ENCODE results near the gene PHC2.

The PHC2 gene

DNA sequence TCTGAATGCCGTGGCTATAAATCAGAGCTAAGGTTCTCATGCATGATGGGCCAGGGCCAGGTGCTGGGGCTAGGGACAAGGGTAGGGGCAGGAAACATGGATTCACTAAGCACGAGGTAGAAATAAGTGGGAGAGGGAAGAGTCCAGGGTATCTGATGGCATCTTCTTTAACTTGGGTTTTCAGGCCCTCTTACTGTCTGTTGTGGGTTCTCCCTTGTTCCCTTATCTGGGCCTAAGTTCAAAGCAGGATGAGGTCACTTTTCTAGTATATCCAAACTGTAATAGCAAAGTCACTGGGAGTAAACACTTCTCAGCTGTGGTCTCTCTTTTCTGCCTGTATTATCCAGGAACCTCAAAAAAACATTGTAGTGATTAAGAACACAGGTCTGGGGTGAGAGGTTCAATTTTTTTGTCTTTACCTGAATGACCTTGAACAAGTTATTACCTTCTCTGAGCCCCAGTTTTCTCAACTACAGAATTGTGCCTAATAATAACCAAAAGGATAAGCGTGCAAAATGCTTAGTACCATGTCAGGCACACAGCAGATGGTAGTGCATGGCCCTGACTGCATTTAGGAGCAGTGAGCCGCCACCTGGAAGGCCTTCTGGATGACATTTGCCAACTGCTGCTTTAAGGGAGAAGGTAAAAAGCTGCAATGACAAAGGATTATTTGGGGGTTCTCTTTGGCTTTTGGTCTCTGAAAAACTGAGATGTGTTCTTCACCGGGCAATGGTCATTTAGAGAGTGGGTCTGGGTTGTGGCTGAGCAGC lies 56.4 kb downstream of the PHC2 start:
- H3K4me1 ChIP-seq (ENCODE audit: insufficient read depth, low read length, poor library complexity, severe bottlenecking): no peaks in the 10 kb centered on the region
- H3K36me3 ChIP-seq (ENCODE audit: insufficient read depth, low read length): no peaks in the 10 kb centered on the region
- no peak overlapping the region for H3K4me2 ChIP-seq (ENCODE audit: low read depth, low read length, poor library complexity, severe bottlenecking)
- H3K4me3 ChIP-seq (ENCODE audit: low read length, poor library complexity, severe bottlenecking): no peak overlapping the region
- no peaks in the 10 kb centered on the region for H3F3A ChIP-seq (ENCODE audit: low read depth)
- TF ChIP-seq EZH2phosphoT487 (IDR thresholded peaks at IDR 0.05; ENCODE audit: borderline replicate concordance): no peak
- TF ChIP-seq, protein P1, sequence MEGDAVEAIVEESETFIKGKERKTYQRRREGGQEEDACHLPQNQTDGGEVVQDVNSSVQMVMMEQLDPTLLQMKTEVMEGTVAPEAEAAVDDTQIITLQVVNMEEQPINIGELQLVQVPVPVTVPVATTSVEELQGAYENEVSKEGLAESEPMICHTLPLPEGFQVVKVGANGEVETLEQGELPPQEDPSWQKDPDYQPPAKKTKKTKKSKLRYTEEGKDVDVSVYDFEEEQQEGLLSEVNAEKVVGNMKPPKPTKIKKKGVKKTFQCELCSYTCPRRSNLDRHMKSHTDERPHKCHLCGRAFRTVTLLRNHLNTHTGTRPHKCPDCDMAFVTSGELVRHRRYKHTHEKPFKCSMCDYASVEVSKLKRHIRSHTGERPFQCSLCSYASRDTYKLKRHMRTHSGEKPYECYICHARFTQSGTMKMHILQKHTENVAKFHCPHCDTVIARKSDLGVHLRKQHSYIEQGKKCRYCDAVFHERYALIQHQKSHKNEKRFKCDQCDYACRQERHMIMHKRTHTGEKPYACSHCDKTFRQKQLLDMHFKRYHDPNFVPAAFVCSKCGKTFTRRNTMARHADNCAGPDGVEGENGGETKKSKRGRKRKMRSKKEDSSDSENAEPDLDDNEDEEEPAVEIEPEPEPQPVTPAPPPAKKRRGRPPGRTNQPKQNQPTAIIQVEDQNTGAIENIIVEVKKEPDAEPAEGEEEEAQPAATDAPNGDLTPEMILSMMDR (conservative IDR thresholded peaks at IDR 0.05; ENCODE audit: low read length): no peak
- H3K79me2 ChIP-seq (ENCODE audit: insufficient read depth, low read length): no peaks in the 10 kb centered on the region
- H3K27me3 ChIP-seq (ENCODE audit: insufficient read depth, low read length, poor library complexity, severe bottlenecking): no peaks in the 10 kb centered on the region
- no peak overlapping the region for H3K9ac ChIP-seq (ENCODE audit: low read depth, low read length, poor library complexity, severe bottlenecking)
- no peaks in the 10 kb centered on the region for H3K9me3 ChIP-seq (ENCODE audit: insufficient read depth, low read depth, low read length)
- H3K9me2 ChIP-seq (replicated peaks; ENCODE audit: low read depth, low read length): no peaks in the 10 kb centered on the region
- H2AFZ ChIP-seq (ENCODE audit: low read length): no peak overlapping the region
- H4K20me1 ChIP-seq (ENCODE audit: insufficient read depth, low read length, poor library complexity, severe bottlenecking): no peaks in the 10 kb centered on the region

DNA sequence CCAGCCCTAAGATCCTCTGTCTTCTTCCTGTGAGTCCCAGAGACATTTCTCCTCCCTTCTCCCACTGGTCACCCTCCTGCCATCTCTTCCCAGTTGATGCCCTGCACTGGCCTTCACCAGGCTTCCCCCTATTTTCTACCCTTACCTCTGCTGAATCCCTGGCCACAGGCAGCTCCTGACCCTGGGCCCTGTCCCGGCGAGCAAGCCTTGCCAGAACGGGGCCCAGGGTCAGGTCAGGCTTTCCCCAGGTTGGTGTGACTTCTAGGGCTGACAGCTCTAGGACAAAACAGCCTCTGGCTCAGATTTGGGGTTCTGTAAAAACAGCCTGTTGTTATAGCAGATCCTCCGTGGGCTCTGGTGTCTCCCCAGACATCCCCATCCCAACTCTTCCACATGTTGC lies 57.3 kb downstream of the PHC2 start:
- H2AFZ ChIP-seq (ENCODE audit: low read length): no peak overlapping the region
- no peaks in the 10 kb centered on the region for H3K27me3 ChIP-seq (ENCODE audit: insufficient read depth, low read length, poor library complexity, severe bottlenecking)
- H3K4me2 ChIP-seq (ENCODE audit: low read depth, low read length, poor library complexity, severe bottlenecking): no peak overlapping the region
- no peaks in the 10 kb centered on the region for H3F3A ChIP-seq (ENCODE audit: low read depth)
- H4K20me1 ChIP-seq (ENCODE audit: insufficient read depth, low read length, poor library complexity, severe bottlenecking): no peaks in the 10 kb centered on the region
- H3K4me1 ChIP-seq (ENCODE audit: insufficient read depth, low read length, poor library complexity, severe bottlenecking): no peaks in the 10 kb centered on the region
- no peaks in the 10 kb centered on the region for H3K36me3 ChIP-seq (ENCODE audit: insufficient read depth, low read length)
- H3K9ac ChIP-seq (ENCODE audit: low read depth, low read length, poor library complexity, severe bottlenecking): no peak overlapping the region
- H3K79me2 ChIP-seq (ENCODE audit: insufficient read depth, low read length): no peaks in the 10 kb centered on the region
- no peaks in the 10 kb centered on the region for H3K9me2 ChIP-seq (replicated peaks; ENCODE audit: low read depth, low read length)
- no peaks in the 10 kb centered on the region for H3K9me3 ChIP-seq (ENCODE audit: insufficient read depth, low read depth, low read length)
- TF ChIP-seq EZH2phosphoT487 (IDR thresholded peaks at IDR 0.05; ENCODE audit: borderline replicate concordance): no peak
- TF ChIP-seq, protein P1 (conservative IDR thresholded peaks at IDR 0.05; ENCODE audit: low read length): no peak
- H3K4me3 ChIP-seq (ENCODE audit: low read length, poor library complexity, severe bottlenecking): no peak overlapping the region

DNA sequence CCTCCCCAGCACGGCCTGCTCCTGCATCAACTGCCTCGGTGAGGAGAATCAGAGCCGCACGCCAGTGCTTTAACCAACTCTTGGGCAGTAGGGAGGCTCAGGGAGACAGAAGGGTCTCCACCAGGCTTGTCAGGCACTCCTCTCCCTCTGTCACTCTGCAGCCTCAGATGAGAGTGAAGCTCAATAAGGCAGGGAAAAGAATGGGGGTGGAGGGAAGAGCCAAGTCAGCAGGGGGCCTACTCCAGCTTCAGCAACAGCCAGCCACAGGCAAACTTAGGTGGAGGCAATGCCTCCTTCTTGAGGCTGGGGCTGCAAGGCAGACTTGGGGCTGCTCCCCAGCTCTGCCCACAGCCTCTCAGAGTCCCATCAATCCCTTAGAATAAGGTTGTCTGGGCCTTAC lies 58.2 kb downstream of the PHC2 start:
- Histone ChIP-seq H2AFZ (ENCODE audit: low read length) (no peak overlapping the region), H3K79me2 (ENCODE audit: insufficient read depth, low read length) (no peaks in the 10 kb centered on the region), H4K20me1 (ENCODE audit: insufficient read depth, low read length, poor library complexity, severe bottlenecking) (no peaks in the 10 kb centered on the region), H3K36me3 (ENCODE audit: insufficient read depth, low read length) (no peaks in the 10 kb centered on the region), H3K4me1 (ENCODE audit: insufficient read depth, low read length, poor library complexity, severe bottlenecking) (peaks cover under 1% of the 10 kb centered on the region), H3K9me3 (ENCODE audit: insufficient read depth, low read depth, low read length) (no peaks in the 10 kb centered on the region), H3K27me3 (ENCODE audit: insufficient read depth, low read length, poor library complexity, severe bottlenecking) (no peaks in the 10 kb centered on the region), H3K9ac (ENCODE audit: low read depth, low read length, poor library complexity, severe bottlenecking) (no peak overlapping the region), H3K9me2 (replicated peaks; ENCODE audit: low read depth, low read length) (no peaks in the 10 kb centered on the region), H3K4me2 (ENCODE audit: low read depth, low read length, poor library complexity, severe bottlenecking) (no peak overlapping the region), H3K4me3 (ENCODE audit: low read length, poor library complexity, severe bottlenecking) (no peak overlapping the region), H3F3A (ENCODE audit: low read depth) (no peaks in the 10 kb centered on the region)
- no peak for TF ChIP-seq EZH2phosphoT487 (IDR thresholded peaks at IDR 0.05; ENCODE audit: borderline replicate concordance)
- TF ChIP-seq, protein P1 (conservative IDR thresholded peaks at IDR 0.05; ENCODE audit: low read length): peak; percentile 32; the same call in 1 of the 2 replicates
